Activated CD4-positive, alpha-beta memory T cell treated with anti-CD3 and anti-CD28 coated beads, Interleukin-2, amount 10 ng/mL, durations not matched to agents 7 days and 5 days (primary cell): ENCODE data around the gene KCNQ1. TPM values are rescaled to one million over a fixed set of nuclear protein-coding genes. Genes with fewer than 3 reads are reported as not detected.
A peak's percentile ranks its signal among the peaks of the same experiment; 100 is the strongest.

Source experiments
- CTCF ChIA-PET: fragments of 350-600 bp; sonication (Branson Sonifier 250); formaldehyde crosslinking; loops from one replicate; lab custom pipeline; 2021; ENCODE audit warnings: antibody characterized with exemption, inconsistent platforms; lab: Charles Lee
- POLR2A ChIA-PET: fragments of 350-600 bp; sonication (Branson Sonifier 250); formaldehyde crosslinking; loops from one replicate; lab custom pipeline; 2021; ENCODE audit warnings: antibody characterized with exemption; lab: Charles Lee
- DNase-seq: peaks from one replicate; pipeline ENCODE4 v3.0.0-alpha.2; 2020
- H3K27ac Mint-ChIP-seq: one replicate; pipeline ENCODE4 v1.8.0; 2021; ENCODE audit warnings: mild to moderate bottlenecking, mixed read lengths
- H3K27me3 Mint-ChIP-seq: one replicate; pipeline ENCODE4 v1.8.0; 2021; ENCODE audit warnings: mixed read lengths
- H3K36me3 Mint-ChIP-seq: one replicate; pipeline ENCODE4 v1.8.0; 2021; ENCODE audit warnings: low read depth, mixed read lengths
- H3K4me1 Mint-ChIP-seq: one replicate; pipeline ENCODE4 v1.8.0; 2021; ENCODE audit warnings: mixed read lengths
- H3K4me3 Mint-ChIP-seq: one replicate; pipeline ENCODE4 v1.8.0; 2021; ENCODE audit warnings: mild to moderate bottlenecking, mixed read lengths
- H3K9me3 Mint-ChIP-seq: one replicate; pipeline ENCODE4 v1.8.0; 2021; ENCODE audit warnings: mixed read lengths
- total RNA-seq, 2 experiments: library from RNA; stranded (reverse); gene quantifications; one replicate each; pipeline ENCODE4 v1.2.3, GENCODE V29; 2021

The KCNQ1 gene
- total RNA-seq, 2 experiments from 2014 or later, result 14.8 to 15.0 TPM

- DNase-seq, result no peak
- CTCF ChIA-PET, result no interaction called here
- no peaks in the 10 kb centered on the region for H3K9me3 Mint-ChIP-seq
- H3K27ac Mint-ChIP-seq, result no peak overlapping the region
- no peaks in the 10 kb centered on the region for H3K4me1 Mint-ChIP-seq
- H3K4me3 Mint-ChIP-seq, result no peak overlapping the region
- H3K36me3 Mint-ChIP-seq, result no peaks in the 10 kb centered on the region
- peaks cover 2% of the 10 kb centered on the region for H3K27me3 Mint-ChIP-seq
- POLR2A ChIA-PET, result no interaction called here
Measured at GRCh38 chr11:2760196-2760871, 315.5 kb downstream of the KCNQ1 start.

DNA sequence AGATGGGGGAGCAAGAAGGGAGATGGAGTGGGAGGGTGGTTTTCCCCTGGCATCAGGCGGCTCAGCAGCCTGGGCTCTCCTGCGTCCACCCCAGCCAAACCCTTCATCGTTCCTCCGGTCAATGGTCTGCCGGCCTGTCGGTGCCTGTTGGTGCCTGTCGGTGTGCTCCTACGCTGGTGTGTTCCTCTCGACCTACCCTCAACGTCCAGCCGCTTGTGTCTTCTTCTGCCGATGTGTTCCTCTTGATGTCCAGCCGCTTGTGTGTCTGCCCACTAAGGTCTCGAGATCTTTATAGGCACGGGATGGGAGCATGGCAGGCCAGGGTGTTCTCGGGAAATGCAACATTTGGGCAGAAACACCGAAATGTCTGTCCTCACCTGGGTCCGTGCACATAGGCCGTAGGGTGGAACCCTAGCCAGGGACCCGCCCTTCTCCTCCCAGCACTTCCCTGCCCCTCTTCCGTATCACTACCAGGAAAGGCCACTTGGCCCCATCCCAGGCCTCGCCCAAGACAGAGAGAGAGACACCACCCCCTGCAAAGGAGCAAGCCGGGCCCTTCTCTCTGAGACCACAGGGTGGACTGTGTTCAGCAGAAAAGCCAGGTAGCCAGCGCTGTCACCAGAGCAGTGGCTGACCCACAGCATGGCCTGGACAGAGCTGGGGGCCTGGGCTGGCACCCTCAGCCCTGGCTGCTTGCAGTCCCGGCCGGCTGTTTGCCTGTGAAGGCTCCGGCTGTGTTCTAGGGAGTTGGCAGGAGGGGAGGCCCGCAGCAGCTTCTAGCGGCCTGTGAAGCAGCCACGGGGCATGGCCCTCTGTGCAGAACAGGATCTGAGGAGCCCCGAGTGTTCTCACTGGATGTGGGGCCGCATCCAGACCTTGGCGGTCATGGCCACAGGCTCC, 316.6 kb downstream of the KCNQ1 start:
- no peaks in the 10 kb centered on the region for H3K9me3 Mint-ChIP-seq
- no peaks in the 10 kb centered on the region for H3K36me3 Mint-ChIP-seq
- POLR2A ChIA-PET, result no interaction called here
- H3K27me3 Mint-ChIP-seq, result peaks cover 3% of the 10 kb centered on the region
- no peak overlapping the region for H3K27ac Mint-ChIP-seq
- DNase-seq, result peak; percentile 3
- no peak overlapping the region for H3K4me3 Mint-ChIP-seq
- CTCF ChIA-PET, result no interaction called here
- no peaks in the 10 kb centered on the region for H3K4me1 Mint-ChIP-seq

- no peak overlapping the region for H3K27ac Mint-ChIP-seq
- H3K27me3 Mint-ChIP-seq, result peaks cover 6% of the 10 kb centered on the region
- peak; percentile 6 for DNase-seq
- no peaks in the 10 kb centered on the region for H3K4me1 Mint-ChIP-seq
- ChIA-PET CTCF (no interaction called here), POLR2A (no interaction called here)
- no peak overlapping the region for H3K4me3 Mint-ChIP-seq
- H3K9me3 Mint-ChIP-seq, result no peaks in the 10 kb centered on the region
- H3K36me3 Mint-ChIP-seq, result no peaks in the 10 kb centered on the region
Measured at GRCh38 chr11:2762031-2762380, 317.2 kb downstream of the KCNQ1 start.

GRCh38 chr11:2762451-2762850, 317.6 kb downstream of the KCNQ1 start:
- Mint-ChIP-seq H3K4me3 (no peak overlapping the region), H3K36me3 (no peaks in the 10 kb centered on the region), H3K27ac (no peak overlapping the region), H3K27me3 (peaks cover 6% of the 10 kb centered on the region), H3K4me1 (no peaks in the 10 kb centered on the region), H3K9me3 (no peaks in the 10 kb centered on the region)
- CTCF ChIA-PET, result no interaction called here
- POLR2A ChIA-PET, result no interaction called here
- DNase-seq, result peak; percentile 8

GRCh38 chr11:2763984-2764383, 319.2 kb downstream of the KCNQ1 start:
- Mint-ChIP-seq H3K27me3 (peaks cover 6% of the 10 kb centered on the region), H3K4me3 (no peak overlapping the region), H3K27ac (no peak overlapping the region), H3K9me3 (no peaks in the 10 kb centered on the region), H3K4me1 (no peaks in the 10 kb centered on the region), H3K36me3 (no peaks in the 10 kb centered on the region)
- no peak for DNase-seq
- ChIA-PET CTCF (no interaction called here), POLR2A (no interaction called here)

- H3K9me3 Mint-ChIP-seq, result no peaks in the 10 kb centered on the region
- DNase-seq, result no peak
- H3K4me1 Mint-ChIP-seq, result no peaks in the 10 kb centered on the region
- H3K4me3 Mint-ChIP-seq, result no peak overlapping the region
- H3K27ac Mint-ChIP-seq, result no peak overlapping the region
- ChIA-PET POLR2A (no interaction called here), CTCF (interaction anchor here (0.5 kb wide), 1 partner anchor 662 kb away, joined by 3 read pairs; no protein-coding TSS in a partner anchor)
- peaks cover 6% of the 10 kb centered on the region for H3K27me3 Mint-ChIP-seq
- H3K36me3 Mint-ChIP-seq, result no peaks in the 10 kb centered on the region
Measured at GRCh38 chr11:2765491-2765890, 320.7 kb downstream of the KCNQ1 start.

DNA sequence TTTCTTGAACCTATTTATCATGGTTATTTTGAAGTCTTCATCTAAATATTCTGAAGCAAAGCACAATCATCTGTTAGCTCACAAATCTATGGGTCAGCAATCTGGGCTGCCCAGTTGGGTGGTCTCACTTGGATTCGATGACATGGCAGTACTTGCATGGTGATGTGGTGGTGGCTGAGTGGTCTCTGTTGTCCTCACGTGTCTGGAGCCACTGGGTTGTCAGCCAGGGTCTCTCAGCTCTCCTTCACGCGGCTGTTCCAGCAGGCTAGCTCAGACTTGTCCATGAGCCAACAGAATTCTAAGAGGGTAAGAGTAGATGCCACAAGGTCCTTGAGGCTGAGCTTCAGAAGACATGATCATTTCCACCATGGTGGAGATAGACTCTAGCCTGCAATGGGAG, 321.4 kb downstream of the KCNQ1 start:
- CTCF ChIA-PET, result no interaction called here
- DNase-seq, result peak; percentile 2
- no peak overlapping the region for H3K27ac Mint-ChIP-seq
- H3K4me3 Mint-ChIP-seq, result no peak overlapping the region
- POLR2A ChIA-PET, result no interaction called here
- H3K27me3 Mint-ChIP-seq, result peaks cover 6% of the 10 kb centered on the region
- H3K4me1 Mint-ChIP-seq, result no peaks in the 10 kb centered on the region
- H3K36me3 Mint-ChIP-seq, result no peaks in the 10 kb centered on the region
- no peaks in the 10 kb centered on the region for H3K9me3 Mint-ChIP-seq

GRCh38 chr11:2767071-2767470, 322.3 kb downstream of the KCNQ1 start:
- no peak for DNase-seq
- no peaks in the 10 kb centered on the region for H3K9me3 Mint-ChIP-seq
- H3K36me3 Mint-ChIP-seq, result no peaks in the 10 kb centered on the region
- no peak overlapping the region for H3K27ac Mint-ChIP-seq
- H3K4me1 Mint-ChIP-seq, result no peaks in the 10 kb centered on the region
- H3K27me3 Mint-ChIP-seq, result peaks cover 6% of the 10 kb centered on the region
- ChIA-PET POLR2A (no interaction called here), CTCF (no interaction called here)
- no peak overlapping the region for H3K4me3 Mint-ChIP-seq

- H3K27me3 Mint-ChIP-seq, result peaks cover 6% of the 10 kb centered on the region
- H3K4me1 Mint-ChIP-seq, result peaks cover 3% of the 10 kb centered on the region
- no peak overlapping the region for H3K4me3 Mint-ChIP-seq
- ChIA-PET CTCF (no interaction called here), POLR2A (no interaction called here)
- DNase-seq, result peak; percentile 6
- H3K27ac Mint-ChIP-seq, result no peak overlapping the region
- no peaks in the 10 kb centered on the region for H3K9me3 Mint-ChIP-seq
- no peaks in the 10 kb centered on the region for H3K36me3 Mint-ChIP-seq
Measured at GRCh38 chr11:2767801-2768200, 323.0 kb downstream of the KCNQ1 start.

- ChIA-PET POLR2A (no interaction called here), CTCF (no interaction called here)
- Mint-ChIP-seq H3K27ac (no peak overlapping the region), H3K27me3 (peaks cover 6% of the 10 kb centered on the region), H3K4me1 (peaks cover 5% of the 10 kb centered on the region), H3K9me3 (no peaks in the 10 kb centered on the region), H3K36me3 (no peaks in the 10 kb centered on the region), H3K4me3 (no peak overlapping the region)
- peak; percentile 15 for DNase-seq
Measured at GRCh38 chr11:2768471-2769408, 323.9 kb downstream of the KCNQ1 start.

GRCh38 chr11:2769409-2770095, 324.7 kb downstream of the KCNQ1 start:
- ChIA-PET POLR2A (no interaction called here), CTCF (no interaction called here)
- Mint-ChIP-seq H3K27me3 (peaks cover 5% of the 10 kb centered on the region), H3K27ac (no peak overlapping the region), H3K4me1 (peaks cover 5% of the 10 kb centered on the region), H3K4me3 (no peak overlapping the region), H3K36me3 (no peaks in the 10 kb centered on the region), H3K9me3 (no peaks in the 10 kb centered on the region)
- peak; percentile 14 for DNase-seq

DNA sequence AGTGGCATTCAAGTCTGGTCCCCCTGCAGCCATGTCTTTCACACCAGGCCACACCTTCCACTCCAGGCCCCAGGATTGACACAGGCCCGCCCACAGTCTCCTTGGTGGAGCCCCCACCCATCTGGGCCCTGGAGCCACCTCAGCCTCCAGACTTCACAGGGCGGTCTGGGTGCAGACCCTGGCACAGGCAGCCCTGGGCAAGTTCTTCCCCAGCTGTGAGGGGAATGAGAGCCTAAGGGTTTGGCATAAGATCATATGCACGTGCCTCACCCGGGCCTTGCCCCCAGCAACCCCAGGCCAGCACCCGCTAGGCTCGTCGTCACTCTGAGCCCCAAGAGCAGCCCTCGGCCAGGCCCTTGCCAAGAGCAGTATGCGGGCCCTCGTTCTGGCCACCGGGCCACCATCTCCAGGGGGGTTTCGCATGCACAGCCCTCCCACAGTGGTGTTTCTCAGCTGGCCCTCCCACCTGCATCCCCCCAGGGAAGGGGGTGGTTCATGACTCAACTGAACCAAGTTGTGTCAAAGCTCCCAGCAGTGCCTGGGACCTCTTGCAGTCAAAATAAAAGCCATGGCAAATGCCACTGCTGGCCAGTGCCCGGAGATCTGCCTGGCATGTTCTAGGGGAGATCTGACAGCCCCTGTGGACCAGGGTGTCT, 325.4 kb downstream of the KCNQ1 start:
- H3K27ac Mint-ChIP-seq, result no peak overlapping the region
- peaks cover 11% of the 10 kb centered on the region for H3K4me1 Mint-ChIP-seq
- ChIA-PET POLR2A (no interaction called here), CTCF (no interaction called here)
- no peak overlapping the region for H3K4me3 Mint-ChIP-seq
- H3K36me3 Mint-ChIP-seq, result no peaks in the 10 kb centered on the region
- peaks cover 5% of the 10 kb centered on the region for H3K27me3 Mint-ChIP-seq
- no peaks in the 10 kb centered on the region for H3K9me3 Mint-ChIP-seq
- DNase-seq, result peak; percentile 15
